HG02973 (cell line): Measurements from ENCODE around the gene ZNF423.
"Not testable (repeated sequence)": the region's sequence is repeated elsewhere in the genome, so short reads cannot be mapped to it uniquely, and the experiment has no call there.

Source experiments
- ATAC-seq: cut with Tn5 transposase; IDR thresholded peaks from one replicate; pipeline ENCODE4 v1.9.1; 2021; ENCODE audit warnings: moderate library complexity; ENCODE audit not compliant: unreplicated experiment

Gene ZNF423

GRCh38 chr16:49566432-49566831 is 289.5 kb downstream of the ZNF423 start:
- no peak for ATAC-seq

- no peak for ATAC-seq
These were observed 291.2 kb downstream of the ZNF423 start for GRCh38 chr16:49564496-49565229.

- ATAC-seq, result no peak
These were observed 292.2 kb downstream of the ZNF423 start for GRCh38 chr16:49563666-49564065.

- ATAC-seq, result not testable (repeated sequence)
These were observed 293.0 kb downstream of the ZNF423 start for GRCh38 chr16:49562894-49563293.

DNA sequence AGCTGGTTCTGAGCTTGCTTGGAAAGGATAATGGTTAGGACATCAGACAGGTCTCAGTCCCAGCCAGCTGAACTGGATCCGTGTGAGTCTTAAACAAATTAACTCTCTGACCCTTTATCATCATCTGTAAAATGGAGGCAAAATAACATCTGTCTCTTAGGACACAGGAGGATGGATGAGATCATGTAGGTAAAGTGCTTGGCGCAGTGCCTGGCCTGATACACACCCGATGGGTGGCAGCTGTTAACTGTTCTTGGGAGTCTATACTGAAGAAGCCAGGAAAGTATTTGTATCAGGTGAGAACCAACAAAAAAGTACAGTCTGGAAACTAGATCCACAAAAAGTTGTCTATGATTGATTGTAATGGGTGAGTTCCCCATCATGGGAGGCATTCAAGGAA is 293.7 kb downstream of the ZNF423 start:
- no peak for ATAC-seq

GRCh38 chr16:49560004-49560830 is 295.7 kb downstream of the ZNF423 start:
- no peak for ATAC-seq

GRCh38 chr16:49559242-49559641 is 296.7 kb downstream of the ZNF423 start:
- ATAC-seq, result no peak

DNA sequence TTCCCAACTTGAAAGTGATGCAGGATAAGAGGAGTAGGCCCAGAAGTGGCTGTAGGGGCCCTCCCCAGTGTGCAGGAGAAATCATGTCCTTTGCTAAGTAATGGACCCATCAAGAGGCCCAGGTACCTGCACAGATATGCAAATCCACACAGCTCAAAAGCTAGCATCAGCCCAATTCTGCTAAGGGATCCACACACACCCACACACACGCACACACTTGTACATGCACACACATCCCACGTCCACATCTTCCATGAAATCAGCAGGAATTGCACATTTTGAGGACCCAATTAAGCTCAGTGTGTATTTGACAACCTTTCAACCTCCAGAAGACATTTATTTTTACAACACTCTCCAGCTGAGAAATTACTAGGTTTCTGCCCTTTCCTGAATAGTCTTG is 297.5 kb downstream of the ZNF423 start:
- no peak for ATAC-seq

DNA sequence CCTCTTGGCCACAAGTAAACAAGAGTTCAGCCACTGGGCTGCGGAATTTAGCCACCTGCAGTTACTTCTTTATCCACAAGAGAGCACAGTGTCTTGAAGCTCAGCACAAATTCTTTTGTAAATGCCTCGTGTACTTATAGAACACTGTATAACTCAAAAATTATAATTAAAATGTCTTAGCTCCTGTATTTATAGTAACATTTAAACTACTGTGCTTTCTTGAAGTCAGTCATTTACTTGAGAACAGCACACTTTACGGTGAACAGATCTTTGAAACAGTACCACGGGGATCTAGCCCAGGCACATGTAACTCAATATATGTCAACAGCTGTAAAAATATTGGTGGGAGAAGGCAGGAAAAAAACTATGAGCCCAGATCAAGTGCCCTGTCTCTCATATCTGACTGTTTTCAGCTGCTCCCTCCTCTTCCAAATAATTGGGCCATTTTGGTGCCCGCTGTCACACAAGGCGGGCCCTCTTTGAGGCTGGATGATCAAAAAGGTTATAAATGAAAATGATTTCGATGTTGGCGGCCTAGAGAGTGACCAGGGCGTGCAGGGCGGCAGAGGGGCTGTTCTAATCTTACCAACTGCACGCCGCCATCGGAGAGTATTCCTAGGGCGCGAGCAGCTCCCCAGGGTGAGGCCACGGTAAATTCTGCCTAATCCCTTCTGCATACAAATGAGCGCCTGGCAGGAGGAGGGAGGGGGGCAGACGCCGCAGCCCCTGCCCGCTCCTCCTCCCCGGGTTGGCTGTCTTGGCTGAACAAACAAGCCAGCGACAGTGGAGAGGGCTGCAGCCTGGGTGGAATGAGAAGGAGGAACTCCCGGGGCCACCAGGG is 299.1 kb downstream of the ZNF423 start:
- no peak for ATAC-seq

DNA sequence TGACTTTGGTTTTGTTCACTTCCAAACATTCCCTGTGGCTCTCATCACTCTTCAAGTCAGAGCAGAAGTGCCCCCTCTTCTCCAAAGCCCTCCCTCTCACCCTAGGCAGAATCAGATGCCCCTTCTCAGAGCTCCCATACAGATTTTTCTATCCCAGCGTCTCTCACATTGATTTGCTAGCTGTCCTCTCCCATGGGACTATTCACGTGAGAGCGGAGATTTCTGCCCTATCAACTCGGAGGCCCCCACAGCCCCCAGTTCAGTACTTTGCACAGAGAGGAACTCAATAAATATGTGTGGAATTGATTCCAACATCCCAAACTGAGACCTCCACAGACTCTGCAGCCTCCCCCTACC is 299.7 kb downstream of the ZNF423 start:
- no peak for ATAC-seq

GRCh38 chr16:49554681-49555080 is 301.2 kb downstream of the ZNF423 start:
- ATAC-seq, result no peak

GRCh38 chr16:49552313-49552928 is 303.5 kb downstream of the ZNF423 start:
- no peak for ATAC-seq

GRCh38 chr16:49550666-49551065 is 305.2 kb downstream of the ZNF423 start:
- ATAC-seq, result no peak

DNA sequence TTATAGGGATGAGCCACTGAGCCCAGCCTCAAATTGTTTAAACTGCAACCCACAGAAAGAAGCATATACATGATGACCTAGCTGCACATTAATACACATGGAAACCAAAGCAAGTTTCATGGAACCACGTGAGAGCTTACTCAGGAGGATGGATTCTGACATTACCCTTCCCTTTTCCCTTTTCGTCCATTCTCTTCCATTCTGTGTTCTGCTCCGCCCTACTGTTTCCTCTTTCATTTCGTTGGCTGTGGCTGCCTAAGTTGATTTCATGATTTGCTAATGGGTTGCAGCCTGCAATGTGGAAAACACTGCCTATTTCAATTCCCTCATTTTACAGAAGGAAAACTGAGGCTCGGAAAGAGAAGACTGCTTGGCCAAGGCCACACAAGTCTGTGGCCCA is 305.8 kb downstream of the ZNF423 start:
- no peak for ATAC-seq

GRCh38 chr16:49548325-49548970 is 307.5 kb downstream of the ZNF423 start:
- no peak for ATAC-seq

DNA sequence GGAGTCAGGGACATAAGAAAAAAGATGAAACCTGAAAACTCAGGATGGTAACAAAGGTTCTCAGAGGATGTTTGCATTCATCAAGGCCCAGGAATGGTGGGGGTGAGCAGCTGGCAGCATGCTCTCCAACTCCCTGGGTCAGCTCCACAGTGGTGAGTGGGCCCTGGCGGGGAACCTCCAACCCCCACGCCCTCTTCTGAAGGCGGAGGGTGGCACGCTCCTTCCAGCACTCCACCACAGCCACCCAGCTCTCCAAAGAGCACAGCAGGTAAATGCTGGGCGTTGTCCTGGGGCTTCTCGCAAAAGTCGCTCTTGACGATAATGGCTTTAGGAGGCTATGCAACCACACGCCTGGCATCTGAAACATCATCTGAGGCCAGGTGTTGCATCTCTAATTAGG is 308.5 kb downstream of the ZNF423 start:
- ATAC-seq, result no peak

DNA sequence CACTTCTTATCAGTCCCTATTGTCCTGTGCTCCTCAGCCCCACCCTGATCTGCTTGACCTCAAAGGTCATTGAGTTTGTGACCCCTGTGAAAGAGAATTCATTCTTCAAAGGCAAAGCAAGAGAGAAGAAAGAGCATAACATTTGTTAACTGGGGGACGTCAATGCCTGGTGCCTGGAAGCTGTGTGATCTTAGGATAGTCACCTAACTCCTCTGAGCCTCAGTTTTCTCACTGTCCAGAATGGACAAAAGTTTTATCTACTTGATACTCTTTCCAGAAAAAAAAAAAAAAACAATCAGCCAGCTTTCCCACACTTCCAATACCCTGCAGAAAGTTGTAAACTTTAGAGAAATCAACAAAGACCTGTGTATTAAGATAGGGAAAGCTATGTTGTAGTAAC is 309.2 kb downstream of the ZNF423 start:
- no peak for ATAC-seq

DNA sequence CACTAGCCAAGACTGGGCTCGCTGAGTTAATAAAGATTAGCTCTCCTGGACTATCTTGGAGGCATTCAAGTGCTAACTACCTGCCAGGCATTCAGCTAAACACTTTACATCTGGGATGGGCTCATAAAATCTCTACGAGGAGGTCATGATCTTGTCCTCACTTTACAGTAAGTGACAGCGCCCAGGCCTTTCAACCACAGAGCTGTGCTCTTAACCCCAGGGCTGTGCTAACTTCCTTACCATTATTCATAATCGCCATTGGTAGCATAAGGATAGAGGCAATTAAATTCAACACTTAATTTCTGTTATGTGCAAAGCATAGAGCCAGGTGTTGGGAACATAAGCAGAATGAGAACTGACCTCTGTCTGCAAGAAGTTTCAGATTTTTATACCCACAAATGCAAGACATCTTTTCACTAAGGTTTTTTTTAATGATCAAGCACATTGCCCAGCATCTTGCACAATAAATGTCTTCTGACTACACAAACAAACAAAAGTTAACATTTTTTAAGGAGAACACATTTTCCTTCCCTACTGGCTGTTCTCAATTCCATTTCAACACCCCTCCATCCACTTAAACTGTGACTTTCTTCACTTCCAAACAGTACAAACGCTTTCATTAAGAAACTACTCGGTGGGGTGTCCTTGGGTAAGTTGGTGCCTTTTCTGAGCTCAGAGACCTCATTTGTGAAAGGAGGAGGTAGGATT is 310.0 kb downstream of the ZNF423 start:
- ATAC-seq, result no peak

- no peak for ATAC-seq
These were observed 310.7 kb downstream of the ZNF423 start for GRCh38 chr16:49545243-49545642.

GRCh38 chr16:49544828-49545227 is 311.1 kb downstream of the ZNF423 start:
- no peak for ATAC-seq
